Stromal cell of bone marrow (primary cell): ENCODE measurements around the gene CDK14.
"Not testable (repeated sequence)": the region's sequence is repeated elsewhere in the genome, so short reads cannot be mapped to it uniquely, and the experiment has no call there.

ENCODE experiments used
- DNase-seq: peaks from one replicate; pipeline ENCODE4 v3.0.0-alpha.2; 2012; ENCODE audit warnings: low read depth

The CDK14 gene

GRCh38 chr7:91157579-91158320 lies 561.6 kb downstream of the CDK14 start:
- DNase-seq = no peak

- DNase-seq = no peak
Measured at GRCh38 chr7:91162436-91162835, 566.3 kb downstream of the CDK14 start.

- no peak for DNase-seq
Measured at GRCh38 chr7:91164506-91164905, 568.4 kb downstream of the CDK14 start.

GRCh38 chr7:91165006-91165845 lies 569.1 kb downstream of the CDK14 start:
- DNase-seq = peak; percentile 61

- DNase-seq = no peak
Measured at GRCh38 chr7:91165846-91166230, 569.7 kb downstream of the CDK14 start.

GRCh38 chr7:91168871-91169829 lies 573.0 kb downstream of the CDK14 start:
- no peak for DNase-seq

GRCh38 chr7:91169830-91170191 lies 573.7 kb downstream of the CDK14 start:
- DNase-seq = no peak

GRCh38 chr7:91173265-91173664 lies 577.1 kb downstream of the CDK14 start:
- DNase-seq = not testable (repeated sequence)

- DNase-seq = no peak
Measured at GRCh38 chr7:91180746-91181145, 584.6 kb downstream of the CDK14 start.

- DNase-seq = peak; percentile 44
Measured at GRCh38 chr7:91181949-91182348, 585.8 kb downstream of the CDK14 start.

GRCh38 chr7:91182819-91183764 lies 587.0 kb downstream of the CDK14 start:
- DNase-seq = peak; percentile 92

GRCh38 chr7:91185771-91186170 lies 589.6 kb downstream of the CDK14 start:
- no peak for DNase-seq

- no peak for DNase-seq
Measured at GRCh38 chr7:91187061-91187460, 590.9 kb downstream of the CDK14 start.

GRCh38 chr7:91191771-91192170 lies 595.6 kb downstream of the CDK14 start:
- DNase-seq = no peak

- DNase-seq = peak; percentile 11
Measured at GRCh38 chr7:91193141-91193540, 597.0 kb downstream of the CDK14 start.

- DNase-seq = no peak
Measured at GRCh38 chr7:91194841-91195240, 598.7 kb downstream of the CDK14 start.

GRCh38 chr7:91196058-91196457 lies 599.9 kb downstream of the CDK14 start:
- no peak for DNase-seq

GRCh38 chr7:91198371-91198770 lies 602.2 kb downstream of the CDK14 start:
- DNase-seq = peak; percentile 58

GRCh38 chr7:91199601-91200000 lies 603.5 kb downstream of the CDK14 start:
- no peak for DNase-seq

GRCh38 chr7:91201442-91202113 lies 605.5 kb downstream of the CDK14 start:
- no peak for DNase-seq
